ENCODE measurements around the gene PRSS50. TPM values are rescaled to one million over a fixed set of nuclear protein-coding genes. Genes with fewer than 3 reads are reported as not detected.

Gene PRSS50
- polyA plus RNA-seq, 3 donors, result 0.07 to 0.20 TPM; not detected in 1

- H3K27ac ChIP-seq (ENCODE audit: low read depth, low read length), result no peak overlapping the region
- WGBS, 3 donors, result 74 to 87% (median 74%) methylated on average over 23 of the region's 23 CpGs
Measured at GRCh38 chr3:46664971-46665762, 52.5 kb downstream of the PRSS50 start.

GRCh38 chr3:46664188-46664970 is 53.3 kb downstream of the PRSS50 start:
- H3K27ac ChIP-seq (ENCODE audit: low read depth, low read length), result no peak overlapping the region
- WGBS, 3 donors, result 92 to 95% (median 94%) methylated on average over 6 of the region's 6 CpGs

- WGBS, 3 donors, result 40 to 65% (median 55%) methylated on average over 8 of the region's 8 CpGs
- no peak overlapping the region for H3K27ac ChIP-seq (ENCODE audit: low read depth, low read length)
Measured at GRCh38 chr3:46663591-46664135, 54.0 kb downstream of the PRSS50 start.

- no peak overlapping the region for H3K27ac ChIP-seq (ENCODE audit: low read depth, low read length)
- 51 to 55% (median 55%) methylated on average over 17 of the region's 17 CpGs for WGBS, 3 donors
Measured at GRCh38 chr3:46662771-46663551, 54.7 kb downstream of the PRSS50 start.

Other genes with a start within 250 kb of the PRSS50 start
- not detected for gene RTP3, start 219.9 kb downstream of the PRSS50 start, polyA plus RNA-seq
- gene LRRC2, start 151.6 kb downstream of the PRSS50 start, polyA plus RNA-seq, result 1 to 10 TPM in 2 of 3 donors, under 1 TPM in 1; 0.58 to 6.9 (median 1.2) TPM
- gene FAM240A, start 105.3 kb downstream of the PRSS50 start, polyA plus RNA-seq, result not detected
- gene ALS2CL, start 24.2 kb downstream of the PRSS50 start, polyA plus RNA-seq, result 10 to 100 TPM; 10.0 to 27.7 (median 11.2) TPM
- gene TMIE, start 16.5 kb downstream of the PRSS50 start, polyA plus RNA-seq, result under 1 TPM; 0.14 to 0.34 (median 0.33) TPM
- 10 to 100 TPM in 1 of 3 donors, 1 to 10 TPM in 2; 4.7 to 17.0 (median 7.8) TPM for gene MYL3, start 145.6 kb upstream of the PRSS50 start, polyA plus RNA-seq
- gene PTH1R, start 159.9 kb upstream of the PRSS50 start, polyA plus RNA-seq, result 10 to 100 TPM in 2 of 3 donors, 1 to 10 TPM in 1; 6.1 to 62.9 (median 44.7) TPM

Data from adipose tissue (tissue), 3 donors.